ENCODE results near the gene EIF1AX. TPM values are rescaled to one million over a fixed set of nuclear protein-coding genes. Genes with fewer than 3 reads are reported as not detected.

EIF1AX gene, protein sequence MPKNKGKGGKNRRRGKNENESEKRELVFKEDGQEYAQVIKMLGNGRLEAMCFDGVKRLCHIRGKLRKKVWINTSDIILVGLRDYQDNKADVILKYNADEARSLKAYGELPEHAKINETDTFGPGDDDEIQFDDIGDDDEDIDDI
- 49.2 and 71.5 TPM in 2 replicates for total RNA-seq

GRCh38 chrX:20141281-20142220, at the start of gene EIF1AX:
TSS of gene EIF1AX (minus strand) at chrX:20141838. CDS start at chrX:20141640, 198 bp downstream.

GRCh38 chrX:20116577-20117240, 24.9 kb downstream of the EIF1AX start, which contains the start of gene MAP7D2:
TSS of gene MAP7D2 (minus strand) at chrX:20116907. CDS start at chrX:20116879, 28 bp downstream.

Other genes with a start within 250 kb of the EIF1AX start
- gene BCLAF3, start 150.8 kb downstream of the EIF1AX start, total RNA-seq: 3.8 and 9.8 TPM in 2 replicates
- gene MAP7D2, start 24.9 kb downstream of the EIF1AX start, total RNA-seq: 0.64 and 0.68 TPM in 2 replicates
- 65.3 and 87.2 TPM in 2 replicates for gene RPS6KA3, start 125.1 kb upstream of the EIF1AX start, total RNA-seq